ENCODE data around the gene NAV3.
"Not testable (repeated sequence)": the region's sequence is repeated elsewhere in the genome, so short reads cannot be mapped to it uniquely, and the experiment has no call there.

GRCh38 chr12:78257662-78258061 is 427.0 kb downstream of the NAV3 start:
- TF ChIP-seq, protein P1, sequence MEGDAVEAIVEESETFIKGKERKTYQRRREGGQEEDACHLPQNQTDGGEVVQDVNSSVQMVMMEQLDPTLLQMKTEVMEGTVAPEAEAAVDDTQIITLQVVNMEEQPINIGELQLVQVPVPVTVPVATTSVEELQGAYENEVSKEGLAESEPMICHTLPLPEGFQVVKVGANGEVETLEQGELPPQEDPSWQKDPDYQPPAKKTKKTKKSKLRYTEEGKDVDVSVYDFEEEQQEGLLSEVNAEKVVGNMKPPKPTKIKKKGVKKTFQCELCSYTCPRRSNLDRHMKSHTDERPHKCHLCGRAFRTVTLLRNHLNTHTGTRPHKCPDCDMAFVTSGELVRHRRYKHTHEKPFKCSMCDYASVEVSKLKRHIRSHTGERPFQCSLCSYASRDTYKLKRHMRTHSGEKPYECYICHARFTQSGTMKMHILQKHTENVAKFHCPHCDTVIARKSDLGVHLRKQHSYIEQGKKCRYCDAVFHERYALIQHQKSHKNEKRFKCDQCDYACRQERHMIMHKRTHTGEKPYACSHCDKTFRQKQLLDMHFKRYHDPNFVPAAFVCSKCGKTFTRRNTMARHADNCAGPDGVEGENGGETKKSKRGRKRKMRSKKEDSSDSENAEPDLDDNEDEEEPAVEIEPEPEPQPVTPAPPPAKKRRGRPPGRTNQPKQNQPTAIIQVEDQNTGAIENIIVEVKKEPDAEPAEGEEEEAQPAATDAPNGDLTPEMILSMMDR (IDR thresholded peaks at IDR 0.05), result not testable (repeated sequence)
- not testable (repeated sequence) for TF ChIP-seq RCOR1 (IDR thresholded peaks at IDR 0.05; ENCODE audit: low read length); POLR2AphosphoS5 (IDR thresholded peaks at IDR 0.05; ENCODE audit: low read depth, low read length); ZBTB33 (IDR thresholded peaks at IDR 0.05; ENCODE audit: borderline replicate concordance, low read depth); MXI1 (IDR thresholded peaks at IDR 0.05; ENCODE audit: low read depth, low read length); REST (IDR thresholded peaks at IDR 0.05; ENCODE audit: low read depth, low read length)
